GM18870 (cell line): ENCODE data around the gene RTTN.

Source experiments
- ATAC-seq: cut with Tn5 transposase; IDR thresholded peaks from one replicate; pipeline ENCODE4 v1.9.1; 2021; ENCODE audit warnings: moderate library complexity; ENCODE audit not compliant: unreplicated experiment

Gene RTTN

DNA sequence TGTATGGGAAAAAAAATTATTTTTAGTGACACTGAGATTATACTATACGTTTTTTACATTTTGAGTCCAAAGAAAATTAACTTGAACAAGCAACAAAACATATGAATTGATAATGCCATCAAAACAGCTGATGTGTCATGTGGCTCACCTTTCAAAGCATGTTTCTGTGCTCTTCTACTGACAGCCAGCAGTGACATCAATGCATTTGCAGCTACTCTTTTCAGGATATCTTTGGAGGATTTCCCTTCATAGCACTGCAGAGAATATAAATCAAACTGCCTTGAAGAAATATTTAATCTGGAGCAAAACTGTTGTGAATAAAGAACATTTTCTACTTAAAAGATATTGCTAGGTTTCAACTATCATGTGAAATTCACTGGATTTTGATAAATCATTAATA, 174.8 kb downstream of the RTTN start:
- no peak for ATAC-seq

DNA sequence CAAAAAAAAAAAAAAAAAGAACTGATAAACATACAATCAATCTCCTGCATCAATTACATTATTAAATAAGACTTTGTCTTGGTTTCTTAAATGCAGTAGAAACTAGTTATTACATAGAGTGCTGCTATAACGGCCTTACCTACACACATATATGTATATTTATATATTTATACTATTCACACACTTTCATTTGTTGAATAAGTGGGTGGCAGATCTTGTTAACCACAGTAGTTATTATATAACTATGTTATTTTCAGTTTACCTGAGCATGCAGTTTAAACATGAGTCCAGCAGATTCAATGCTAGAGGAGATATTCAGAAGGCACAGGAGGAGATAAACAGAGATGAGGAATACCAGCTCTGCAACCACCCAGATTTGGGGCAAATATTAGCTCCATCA, 176.3 kb downstream of the RTTN start:
- peak; percentile 57 for ATAC-seq

DNA sequence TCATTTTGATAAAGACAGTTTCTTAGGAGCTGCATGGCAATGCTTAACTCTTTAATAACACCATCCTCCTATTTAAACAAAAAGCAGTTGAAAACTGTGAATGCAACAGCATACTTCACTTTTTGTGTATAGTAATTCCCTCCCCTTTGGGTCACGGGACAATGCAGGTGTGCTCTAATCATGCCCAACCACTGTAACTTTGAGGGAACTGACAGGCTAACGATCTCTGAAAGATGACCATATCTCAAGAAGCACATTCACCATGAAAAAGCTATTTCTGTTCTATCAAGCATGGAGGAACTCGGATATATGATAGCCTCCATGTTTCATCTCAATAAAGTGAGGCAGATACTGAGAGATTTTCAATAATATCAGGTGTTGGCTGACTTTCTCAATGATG, 176.8 kb downstream of the RTTN start:
- peak; percentile 70 for ATAC-seq

DNA sequence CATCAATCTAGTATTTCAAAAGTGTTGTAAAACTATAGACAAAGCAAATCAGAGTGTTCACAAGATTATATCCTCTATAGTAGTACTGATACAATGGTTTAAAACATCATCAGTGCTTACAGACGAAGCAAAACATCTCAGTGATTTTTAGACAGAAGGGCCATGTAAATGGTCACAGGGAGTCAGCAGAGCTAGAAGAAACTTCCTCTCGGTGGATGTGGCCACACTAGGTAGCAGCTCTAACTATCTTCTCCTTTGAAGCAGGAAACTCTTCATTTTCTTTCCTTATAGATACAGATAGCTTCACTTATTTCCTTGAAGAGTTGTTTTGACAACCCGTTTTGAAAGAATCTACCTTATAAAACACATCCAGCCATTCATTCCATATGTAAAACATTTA, 177.4 kb downstream of the RTTN start:
- ATAC-seq = no peak

DNA sequence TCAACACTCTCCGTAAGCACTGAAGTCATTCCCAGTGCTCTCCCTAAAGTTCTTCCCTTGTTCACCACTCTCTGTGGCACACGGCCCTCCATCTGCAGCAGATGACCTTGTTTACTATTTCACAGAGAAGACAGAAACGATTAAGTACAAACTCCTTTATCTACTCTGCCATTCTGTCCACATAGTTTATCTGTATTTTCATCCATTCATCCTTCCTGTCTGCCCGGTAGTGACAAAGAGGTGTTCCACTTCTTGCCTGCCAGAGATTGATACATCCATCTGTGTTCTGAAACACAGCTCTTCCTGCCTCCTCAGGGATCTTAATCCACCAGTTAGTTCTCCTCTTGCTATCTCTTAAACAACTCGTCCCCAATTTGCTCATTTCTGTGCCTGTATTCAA, 179.9 kb downstream of the RTTN start:
- ATAC-seq = no peak

DNA sequence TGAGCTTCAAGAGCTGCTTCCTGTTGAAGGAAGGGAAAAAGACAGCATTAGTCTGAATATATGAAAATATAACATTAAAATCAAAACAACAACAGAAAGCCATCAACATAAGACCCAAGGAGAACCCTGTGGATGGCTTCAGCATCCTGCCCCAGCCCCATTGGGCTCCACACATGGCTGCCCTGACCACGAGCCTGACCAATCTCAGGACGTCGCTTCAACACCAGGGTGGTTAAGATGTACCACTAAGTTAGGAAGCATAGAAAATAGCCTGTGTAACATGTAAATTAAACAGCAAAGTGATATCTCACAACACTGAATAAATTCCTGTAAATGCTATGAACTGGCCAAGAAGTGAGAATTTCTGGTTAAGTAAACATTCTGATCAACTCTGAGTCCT, 180.7 kb downstream of the RTTN start:
- ATAC-seq = no peak

DNA sequence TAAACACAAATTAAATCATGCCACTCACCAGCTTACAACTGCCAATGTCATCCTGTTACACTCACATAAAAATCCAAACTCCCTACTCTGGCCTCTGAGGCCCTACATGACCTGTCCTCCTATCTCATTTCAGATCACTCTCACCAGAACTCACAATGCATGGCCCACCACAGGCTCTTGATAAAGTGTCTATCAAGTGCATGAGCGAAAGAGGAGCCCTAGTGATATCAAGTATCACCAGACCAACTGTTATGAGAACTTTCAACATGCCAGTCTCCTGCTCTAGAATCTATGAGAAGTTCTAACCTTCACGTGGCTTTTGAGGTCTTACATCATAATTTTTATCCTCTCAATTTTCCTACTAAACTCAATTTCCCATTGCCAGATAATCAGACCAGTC, 181.4 kb downstream of the RTTN start:
- no peak for ATAC-seq

DNA sequence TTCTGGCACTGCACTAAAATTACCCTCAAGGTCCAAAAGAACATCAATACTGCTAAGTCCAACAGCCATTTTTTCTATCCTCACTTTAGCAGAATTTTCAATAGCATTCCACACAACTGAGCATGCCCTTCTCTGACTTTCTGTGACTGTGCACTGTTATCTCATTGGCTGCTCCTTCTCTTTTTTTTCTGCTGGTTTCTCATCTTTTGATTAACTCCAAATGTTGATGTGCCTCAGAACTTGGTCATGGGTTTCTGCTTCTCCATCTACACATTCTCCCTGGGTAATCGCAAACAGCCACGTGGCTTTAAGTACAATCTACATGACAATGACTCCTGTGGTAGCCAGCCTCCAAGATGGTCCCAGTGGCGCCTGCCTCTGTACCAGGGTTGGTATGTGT, 182.9 kb downstream of the RTTN start:
- ATAC-seq = no peak

DNA sequence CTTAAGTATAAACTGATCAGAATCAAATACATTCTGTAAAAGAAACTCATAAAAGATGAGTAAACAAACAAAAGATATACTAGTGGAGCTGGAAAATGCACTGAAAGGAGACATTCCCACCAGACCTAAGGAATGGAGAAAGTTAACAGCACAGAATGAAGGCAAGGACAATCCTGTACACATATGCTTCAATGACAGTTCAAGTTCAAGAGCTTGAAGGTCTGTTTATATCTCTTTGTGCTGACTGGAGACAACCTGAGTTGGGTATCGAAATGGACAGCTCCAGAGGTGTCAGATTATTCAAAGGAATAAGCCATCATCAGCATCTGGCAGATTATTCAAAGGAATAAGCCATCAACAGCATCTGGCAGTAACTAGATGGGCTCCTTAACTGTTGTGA, 184.0 kb downstream of the RTTN start:
- ATAC-seq = no peak

DNA sequence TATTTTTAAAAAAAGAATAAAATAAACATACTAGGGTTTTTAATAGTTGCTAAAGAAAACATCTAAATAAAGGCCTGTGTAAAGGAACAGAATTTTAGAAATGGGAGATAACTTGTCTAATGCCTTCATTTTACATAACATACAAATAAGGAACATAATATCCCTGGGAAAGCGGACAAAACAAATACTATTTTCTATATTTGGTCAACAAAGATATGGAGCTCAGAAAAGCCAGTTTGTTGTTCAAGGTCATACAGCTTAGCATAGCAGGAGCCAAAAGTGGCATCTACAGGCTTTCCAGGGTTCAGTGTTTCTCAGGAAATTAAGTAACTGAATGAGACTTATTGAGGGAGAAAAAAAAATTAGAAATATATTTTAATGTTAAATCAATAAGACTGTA, 184.4 kb downstream of the RTTN start:
- ATAC-seq = no peak

DNA sequence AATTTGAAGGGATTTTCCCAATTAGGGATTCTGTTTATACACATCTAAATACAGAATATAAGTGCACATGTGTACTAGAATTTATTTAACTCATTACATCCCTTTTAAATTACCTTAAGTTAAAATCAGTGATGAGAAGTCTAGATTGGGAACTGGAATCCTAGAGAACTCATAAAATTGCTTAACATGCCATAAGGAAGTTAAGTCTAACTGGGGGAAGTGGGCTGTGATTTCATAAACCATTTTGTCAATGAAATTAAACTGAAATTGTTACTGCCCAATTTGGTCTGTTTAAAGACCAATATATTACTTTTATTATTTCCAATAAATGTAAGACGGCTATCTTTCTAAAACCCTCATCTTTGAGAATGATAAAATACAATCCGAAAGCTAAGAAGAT, 185.5 kb downstream of the RTTN start:
- ATAC-seq = no peak

DNA sequence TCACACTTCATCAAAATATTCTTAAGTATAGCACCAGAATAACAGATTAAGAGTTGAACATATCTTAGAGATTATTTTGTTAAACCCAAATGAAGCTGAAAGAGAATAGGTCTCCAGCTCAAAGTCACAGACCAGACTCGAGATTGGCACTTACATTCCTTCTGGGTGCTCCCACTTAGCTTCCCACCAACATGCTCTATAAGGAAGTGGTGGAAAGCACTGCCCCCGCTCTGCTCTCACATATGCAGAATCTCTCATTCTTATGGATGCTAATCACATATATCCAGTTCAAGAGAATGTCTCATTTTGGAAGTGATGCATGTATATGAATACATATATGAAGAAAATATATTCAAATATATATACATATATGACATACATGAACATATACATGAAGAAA, 186.4 kb downstream of the RTTN start:
- ATAC-seq = no peak

DNA sequence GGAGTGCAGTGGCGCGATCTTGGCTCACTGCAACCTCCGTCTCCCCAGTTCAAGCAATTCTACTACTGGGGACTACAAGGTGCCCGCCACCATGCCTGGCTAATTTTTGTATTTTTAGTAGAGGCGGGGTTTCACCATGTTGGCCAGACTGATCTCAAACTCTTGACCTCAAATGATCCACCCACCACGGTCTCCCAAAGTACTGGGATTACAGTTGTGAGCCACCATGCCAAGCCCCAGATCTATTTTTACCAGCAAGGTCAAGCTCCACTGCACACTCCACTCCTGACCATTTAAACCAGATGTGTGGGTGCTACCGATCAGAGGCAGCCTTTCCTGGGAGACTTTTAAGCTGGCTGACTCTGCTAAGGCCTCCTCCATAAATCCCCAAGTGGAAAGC, 190.4 kb downstream of the RTTN start:
- ATAC-seq = no peak

DNA sequence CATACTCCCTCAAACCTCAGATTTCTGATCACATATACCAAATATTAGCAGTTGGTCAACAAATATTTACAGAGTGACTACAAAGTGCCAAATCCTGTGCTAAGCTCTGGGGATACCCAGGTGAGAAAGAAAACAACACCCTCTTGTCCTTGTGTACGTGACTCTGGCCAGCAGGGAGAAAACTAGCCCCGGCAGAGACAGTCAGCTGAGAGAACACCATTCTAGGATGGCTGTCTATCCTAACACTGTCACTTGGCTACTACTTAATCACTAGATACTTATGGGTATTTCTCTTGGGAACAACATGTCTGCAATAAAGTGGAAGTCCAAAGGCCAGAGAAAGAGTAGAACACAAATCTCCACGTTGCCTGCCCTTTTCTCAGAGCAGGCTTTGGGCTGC, 199.9 kb downstream of the RTTN start:
- no peak for ATAC-seq

DNA sequence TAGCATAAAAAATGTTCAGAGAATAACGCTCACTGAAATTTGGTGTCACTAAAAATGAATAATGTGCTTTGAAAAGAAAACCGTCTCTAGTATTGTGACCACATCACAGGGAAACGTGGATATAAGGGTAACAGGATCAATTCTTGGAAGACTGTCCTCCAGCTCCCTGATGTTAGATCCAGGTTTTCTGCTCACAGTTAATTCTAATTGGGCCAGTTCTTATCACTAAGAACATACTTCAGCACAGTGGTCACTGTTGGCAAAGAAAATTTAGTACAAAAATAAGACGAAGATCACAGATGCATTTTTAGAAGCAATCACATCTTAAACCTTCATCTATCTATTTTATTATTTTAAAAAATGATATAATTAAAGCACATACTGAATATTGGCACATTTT, 200.8 kb downstream of the RTTN start:
- no peak for ATAC-seq

DNA sequence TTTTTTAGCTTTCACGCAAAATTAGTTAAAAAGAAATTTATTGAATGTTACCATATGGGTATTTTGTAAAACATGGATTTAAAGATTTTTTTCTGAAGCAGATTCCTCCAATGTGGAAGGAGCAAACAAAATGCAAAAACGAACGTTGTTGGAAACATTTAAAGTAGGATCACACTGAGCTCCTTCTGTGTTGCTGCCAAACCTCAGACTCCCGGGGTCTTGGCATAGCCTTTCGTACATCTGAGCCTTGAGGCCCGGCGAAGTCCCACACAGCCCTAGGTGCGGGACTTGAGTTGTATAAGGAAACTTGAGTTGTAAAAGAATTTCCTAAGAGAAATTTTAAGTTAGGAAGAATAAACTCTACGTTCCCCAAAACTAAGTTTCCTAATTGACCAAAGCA, 205.8 kb downstream of the RTTN start:
- no peak for ATAC-seq

DNA sequence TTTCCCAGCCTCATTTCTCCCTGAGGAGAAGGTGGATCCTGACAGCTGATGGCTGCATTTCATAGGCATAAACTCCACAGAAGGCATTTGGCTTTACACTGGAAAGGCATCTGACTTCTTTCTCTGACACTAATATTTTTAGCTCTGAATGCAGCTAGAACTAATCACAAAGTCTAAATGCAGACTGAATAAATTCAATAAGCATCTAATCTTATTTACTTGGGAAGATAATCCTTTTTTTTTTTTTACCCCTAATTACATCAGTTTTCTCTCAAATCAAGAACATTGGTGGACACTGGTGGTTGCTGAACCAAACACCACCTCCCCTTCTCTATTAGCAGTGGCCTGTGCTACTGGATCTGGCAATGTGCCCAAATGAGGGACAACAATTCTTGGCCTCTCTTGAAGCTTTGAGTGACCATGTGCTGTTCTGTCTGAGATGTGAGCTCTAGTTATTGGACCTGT, 206.9 kb downstream of the RTTN start:
- no peak for ATAC-seq

DNA sequence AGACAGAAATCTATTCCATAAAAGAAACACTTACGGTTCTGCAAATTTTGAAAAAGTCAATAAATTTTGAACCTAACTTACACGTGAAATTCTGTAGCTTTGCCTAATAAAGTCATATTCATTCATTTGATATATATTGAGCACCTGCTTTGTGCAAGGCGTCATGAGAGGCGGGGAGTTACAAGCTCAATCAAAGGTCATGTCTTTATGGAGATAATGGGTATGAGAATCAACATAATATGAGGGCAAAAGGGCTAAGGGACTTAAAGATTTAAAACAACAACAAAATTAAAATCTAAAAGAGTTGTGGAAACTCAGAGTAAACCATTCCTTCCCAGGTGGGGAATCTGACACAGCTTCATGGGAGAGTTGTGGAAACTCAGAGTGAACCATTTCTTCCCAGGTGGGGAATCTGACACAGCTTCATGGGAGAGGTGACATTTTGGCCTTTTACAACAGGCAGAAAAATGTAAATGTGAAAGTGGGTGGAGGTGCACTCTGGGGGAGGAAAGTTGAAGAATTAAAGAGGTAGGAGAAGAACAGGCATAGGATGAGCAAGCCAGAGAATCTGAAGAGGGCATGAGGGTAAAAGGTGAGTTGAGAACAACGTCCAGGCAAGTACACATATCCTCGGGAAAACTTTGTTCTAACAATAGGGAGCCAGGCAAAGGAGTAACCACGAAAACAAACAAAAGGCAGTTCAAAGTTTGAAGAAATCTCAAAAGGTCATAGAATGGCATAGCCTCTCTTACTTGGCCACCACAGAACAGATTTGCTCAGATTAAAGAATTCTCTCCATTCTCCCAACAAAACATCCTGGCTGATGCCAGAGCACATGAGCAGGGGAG, 208.3 kb downstream of the RTTN start:
- ATAC-seq = no peak

DNA sequence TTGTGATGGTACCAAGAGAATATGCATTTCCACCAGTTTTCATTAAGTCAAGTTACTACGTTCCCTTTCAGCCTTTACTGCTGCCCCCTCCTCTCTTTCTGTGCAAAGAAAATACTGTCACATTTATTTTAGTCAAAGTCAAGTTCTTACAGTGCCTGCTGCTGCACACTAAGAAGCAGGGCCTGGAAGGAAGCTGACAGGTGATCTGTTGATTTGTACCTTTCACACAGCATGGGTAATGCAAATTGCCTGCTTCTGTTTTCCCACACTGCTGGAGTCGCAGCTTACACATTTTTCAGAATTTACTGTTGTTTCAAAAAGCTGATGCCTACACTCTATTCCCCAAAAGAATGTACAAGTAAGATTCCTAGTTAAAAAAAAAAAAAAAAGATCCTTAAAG, 209.1 kb downstream of the RTTN start:
- no peak for ATAC-seq

DNA sequence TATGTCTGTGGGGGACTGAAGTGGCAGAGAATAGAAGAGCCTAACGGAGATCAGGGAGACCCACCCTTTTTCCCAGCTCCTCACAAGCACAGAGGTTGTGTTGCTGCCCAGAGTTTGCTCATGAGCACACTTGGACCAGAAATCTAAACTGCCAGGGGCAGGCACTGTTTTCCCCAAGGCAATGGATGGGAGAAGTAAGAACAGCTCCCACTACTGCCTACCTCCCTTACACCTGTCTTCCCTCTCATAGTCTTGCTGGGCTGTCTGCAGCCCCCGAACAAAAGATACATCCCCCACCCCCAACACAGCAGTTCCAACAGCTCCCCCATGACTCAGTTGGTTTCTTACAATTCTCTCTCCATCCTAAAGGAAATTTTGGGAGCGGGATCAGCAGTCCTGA, 209.7 kb downstream of the RTTN start:
- no peak for ATAC-seq

DNA sequence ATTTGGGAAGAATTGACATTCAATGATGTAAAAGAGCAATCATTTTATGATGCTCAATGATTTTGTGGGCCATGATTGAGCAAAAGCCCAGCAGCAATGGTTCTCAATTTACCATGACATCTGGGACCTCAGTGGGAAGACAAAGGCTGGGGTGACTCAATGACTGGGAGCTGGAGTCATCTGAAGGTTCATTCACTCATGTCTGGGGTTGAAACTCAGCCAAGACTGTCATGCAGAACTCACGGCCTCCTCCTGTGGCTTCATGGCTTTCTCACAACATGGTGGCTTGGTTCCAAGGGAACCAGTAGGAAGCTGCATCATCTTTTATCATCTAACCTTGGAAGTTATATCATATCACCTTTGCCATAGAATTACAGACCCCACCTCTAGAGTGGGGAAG, 212.7 kb downstream of the RTTN start:
- no peak for ATAC-seq

DNA sequence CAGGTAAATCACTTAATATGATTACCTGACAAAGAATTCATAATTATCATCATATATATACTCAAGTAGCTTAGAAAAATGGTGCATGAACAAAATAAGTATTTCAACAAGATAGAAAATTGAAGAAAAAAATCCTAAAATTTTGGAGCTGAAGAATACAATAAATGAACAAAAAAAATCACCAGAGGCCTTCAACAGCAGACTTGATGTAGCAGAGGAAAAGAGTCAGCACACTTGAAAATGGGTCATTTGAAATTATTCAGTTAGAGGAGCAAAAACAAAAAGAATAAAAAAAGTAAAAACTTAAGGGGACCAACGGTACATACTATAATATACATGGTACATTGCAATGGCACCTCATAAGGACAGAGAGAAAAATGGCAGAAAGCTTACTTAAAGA, 217.6 kb downstream of the RTTN start:
- no peak for ATAC-seq

DNA sequence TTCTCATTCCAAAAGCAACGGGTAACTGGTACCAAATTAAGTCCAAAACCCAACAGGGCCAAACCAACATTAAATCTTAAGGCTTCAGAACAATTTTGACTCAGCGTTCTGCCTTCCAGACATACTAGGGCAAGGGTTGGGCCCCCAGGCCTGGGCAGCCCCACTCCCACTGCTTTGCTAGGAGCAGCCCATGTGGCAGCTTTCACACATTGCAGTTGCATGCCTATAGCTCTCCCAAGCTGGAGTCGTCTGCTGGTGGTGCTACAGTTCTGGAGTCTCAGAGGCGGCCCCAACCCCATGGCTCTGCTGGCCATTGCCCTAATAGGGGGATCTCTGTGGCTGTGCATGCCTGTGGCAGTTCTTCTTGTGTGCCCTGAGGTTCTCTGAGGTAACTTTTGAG, 220.2 kb downstream of the RTTN start:
- ATAC-seq = no peak
